ENCODE measurements around the gene ANKRD53. TPM values are rescaled to one million over a fixed set of nuclear protein-coding genes. Genes with fewer than 3 reads are reported as not detected.

Gene ANKRD53
- total RNA-seq, result 0.27 TPM in 1 of 2 replicates, not detected in the other

DNA sequence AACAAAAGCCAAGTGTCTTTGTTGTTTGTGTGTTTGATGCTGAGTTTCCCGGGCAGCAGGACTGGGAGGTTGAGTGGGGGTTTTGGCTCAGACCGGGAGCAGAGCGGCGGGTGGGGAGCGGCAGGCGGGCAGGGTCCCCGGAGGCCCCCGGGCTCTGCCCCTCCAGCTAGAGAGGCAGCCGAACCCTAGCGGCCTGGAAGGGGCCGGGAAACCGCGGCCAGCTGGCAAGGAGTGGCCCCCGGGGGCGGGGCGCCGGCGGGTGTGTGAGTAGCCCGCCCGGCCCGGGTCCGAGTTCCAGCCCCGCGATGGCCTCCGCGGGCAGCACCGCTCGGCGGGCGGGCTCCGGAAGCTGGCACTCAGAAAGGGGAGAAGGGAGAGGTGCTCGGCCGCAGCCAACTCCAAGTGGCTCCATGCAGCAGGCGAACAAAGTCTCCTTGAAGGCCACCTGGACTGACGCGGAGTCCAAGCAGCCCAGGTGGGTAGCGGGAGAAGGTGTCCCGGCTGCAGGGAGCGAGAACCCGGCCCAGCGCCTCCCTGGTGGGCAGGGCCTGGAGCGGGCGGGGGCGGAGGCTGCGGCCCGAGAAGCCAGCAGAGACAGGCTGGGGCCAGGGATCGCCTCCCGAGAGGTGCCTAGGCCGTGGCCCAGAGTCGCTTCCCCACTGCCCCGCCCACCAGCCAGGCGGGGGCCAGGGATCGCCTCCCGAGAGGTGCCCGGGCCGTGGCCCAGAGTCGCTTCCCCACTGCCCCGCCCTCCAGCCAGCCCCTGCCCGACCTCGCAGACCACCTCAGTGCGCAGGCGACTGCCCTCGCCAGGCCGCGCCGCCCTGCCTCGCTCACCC is at the start of gene ANKRD53:
Gene ANKRD53, plus strand, starts transcription at position 290 of the 839 bp plus-strand sequence. Its CDS starts 16 bp downstream, at position 306.

GRCh38 chr2:70935468-70936164 is 42.8 kb upstream of the ANKRD53 start, which contains the start of gene ATP6V1B1:
TSS of gene ATP6V1B1 (plus strand) at chr2:70935900. CDS start at chr2:70935955, 55 bp downstream.

DNA sequence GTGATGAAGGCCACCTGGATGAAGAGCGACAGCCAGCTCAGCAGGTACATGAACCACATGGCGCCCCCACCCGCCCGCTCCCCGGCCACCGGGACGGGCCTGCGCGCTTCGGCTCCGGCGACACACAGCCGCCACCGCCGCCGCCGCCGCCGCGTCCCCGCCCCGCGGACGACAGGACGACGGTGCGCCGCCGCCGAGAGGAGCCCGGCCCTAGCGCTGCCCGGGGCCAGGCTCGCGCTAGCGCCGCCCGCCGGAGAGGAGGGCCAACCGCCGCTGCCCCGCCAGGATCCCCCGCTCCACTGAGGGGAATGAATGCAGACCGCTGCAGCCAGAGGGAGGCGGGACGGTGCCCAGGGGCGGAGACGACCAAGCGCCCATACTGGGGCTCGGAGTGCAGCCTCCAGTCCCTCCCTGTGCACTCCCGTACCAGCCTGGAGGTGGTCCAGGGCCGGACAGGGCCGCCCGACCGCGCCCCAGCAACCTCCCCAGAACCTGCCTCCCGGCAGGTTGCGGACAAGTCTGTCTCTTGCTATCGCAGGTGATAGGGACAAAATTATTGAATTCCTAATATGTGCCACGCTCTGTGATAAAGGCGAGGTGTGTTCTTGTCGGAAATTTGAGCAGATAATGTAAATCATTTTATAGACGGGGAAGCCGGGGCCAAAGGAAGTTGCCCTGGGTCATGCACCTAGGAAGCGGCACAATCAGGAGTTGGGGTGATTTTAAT is 16.4 kb downstream of the ANKRD53 start, which contains the start of gene TEX261:
Gene TEX261, minus strand, starts transcription at position 175 of the 727 bp plus-strand sequence. Its CDS starts 116 bp downstream, at position 59.

Other genes with a start within 250 kb of the ANKRD53 start
- gene ADD2, start 210.4 kb upstream of the ANKRD53 start, total RNA-seq, result 0.04 and 0.08 TPM in 2 replicates
- not detected in 2 replicates for gene FIGLA, start 188.0 kb upstream of the ANKRD53 start, total RNA-seq
- not detected in 2 replicates for gene CLEC4F, start 158.0 kb upstream of the ANKRD53 start, total RNA-seq
- not detected in 2 replicates for gene CD207, start 142.8 kb upstream of the ANKRD53 start, total RNA-seq
- not detected in 2 replicates for gene VAX2, start 78.1 kb upstream of the ANKRD53 start, total RNA-seq
- gene ATP6V1B1, start 42.7 kb upstream of the ANKRD53 start, total RNA-seq, result not detected in 2 replicates
- gene TEX261, start 16.2 kb downstream of the ANKRD53 start, total RNA-seq, result 20.1 and 32.2 TPM in 2 replicates
- gene NAGK, start 90.0 kb downstream of the ANKRD53 start, total RNA-seq, result 35.9 and 58.8 TPM in 2 replicates
- 6.4 and 7.3 TPM in 2 replicates for gene MCEE, start 151.6 kb downstream of the ANKRD53 start, total RNA-seq
- 12.6 and 18.8 TPM in 2 replicates for gene MPHOSPH10, start 152.0 kb downstream of the ANKRD53 start, total RNA-seq
- gene PAIP2B, start 248.5 kb downstream of the ANKRD53 start, total RNA-seq, result 1.1 and 1.5 TPM in 2 replicates

Data from hair follicular keratinocyte (primary cell).